Esophagus muscularis mucosa (tissue), 4 donors: Measurements from ENCODE around the gene AQP12B. TPM values are rescaled to one million over a fixed set of nuclear protein-coding genes. Genes with fewer than 3 reads are reported as not detected.

Experiments used
- DNase-seq: peaks from one replicate; pipeline ENCODE4 v3.0.0-alpha.2; 2017; ENCODE audit errors: extremely low spot score
- H3K27ac ChIP-seq, 4 donors: fragments of 200-600 bp; sonication (generic); replicated peaks in 1 of 4; 1 replicate in 3 of 4; 2 replicates in 1 of 4; pipeline ENCODE4 v1.5.1; 2016 to 2019; ENCODE audit warnings: mild to moderate bottlenecking in 1 of 4
- H3K27me3 ChIP-seq, 4 donors: fragments of 200-600 bp; sonication (generic); one replicate each; pipeline versions ENCODE4 v1.5.1 to v1.6.0; 2016 to 2019
- H3K36me3 ChIP-seq, 4 donors: fragments of 200-600 bp; sonication (generic); one replicate each; pipeline ENCODE4 v1.5.1; 2016 to 2019
- H3K4me1 ChIP-seq, 4 donors: fragments of 200-600 bp; sonication (generic); one replicate each; pipeline ENCODE4 v1.5.1; 2016 to 2019
- H3K4me3 ChIP-seq, 4 donors: fragments of 200-600 bp; sonication (generic); 1 replicate in 2 of 4; 2 replicates in 2 of 4; pipeline ENCODE4 v1.5.1; 2016 to 2019; ENCODE audit warnings: mild to moderate bottlenecking in 4 of 4, moderate library complexity in 1 of 4
- H3K9me3 ChIP-seq, 4 donors: fragments of 200-600 bp; sonication (generic); 1 replicate in 3 of 4; 2 replicates in 1 of 4; pipeline ENCODE4 v1.5.1; 2016 to 2019
- EP300 ChIP-seq: sonication (generic); formaldehyde crosslinking; IDR thresholded peaks from one replicate; pipeline ENCODE4 v1.6.1; 2017; ENCODE audit warnings: antibody characterized with exemption
- POLR2A ChIP-seq: fragments of 450-650 bp; IDR thresholded peaks from one replicate; pipeline ENCODE4 v1.6.1; 2017; ENCODE audit warnings: antibody characterized with exemption, moderate library complexity, mild to moderate bottlenecking, low read depth
- POLR2AphosphoS5 ChIP-seq, 2 donors: sonication (generic); formaldehyde crosslinking; IDR thresholded peaks; one replicate each; pipeline ENCODE4 v1.6.1; 2017; ENCODE audit warnings: antibody characterized with exemption in 2 of 2
- WGBS: methylation state at CpG from one replicate; pipeline ENCODE4 v1.1.5; 2018; 5-methylcytosine and 5-hydroxymethylcytosine counted together
- intact Hi-C: fragments of 100-400 bp; cut with DNase I; formaldehyde crosslinking; loops from one replicate; pipeline ENCODE4 v1.15.1; 2023
- small RNA-seq, 3 donors: library from RNA; depleted of rRNA; stranded (forward); fragments of <200 nt; gene quantifications; one replicate each; pipeline ENCODE3, GENCODE V24; 2016
- total RNA-seq, 4 donors: library from RNA; depleted of rRNA; stranded (reverse); fragments of >200 nt; gene quantifications; one replicate each; pipeline versions ENCODE4 v1.1.0 to v1.2.1, GENCODE V29; 2016
- TF ChIP-seq, protein P1 (sequence below), 3 experiments: fragments of 200-600 bp in 2 of 3; fragments of 450-650 bp in 1 of 3; sonication (generic) in 2 of 3; IDR thresholded peaks; one replicate each; pipeline ENCODE4 v1.5.1; 2017 to 2019; ENCODE audit warnings: antibody characterized with exemption in 3 of 3, mild to moderate bottlenecking in 2 of 3, moderate library complexity in 1 of 3

AQP12B gene
- total RNA-seq, 4 donors from 2014 or later = not detected

DNA sequence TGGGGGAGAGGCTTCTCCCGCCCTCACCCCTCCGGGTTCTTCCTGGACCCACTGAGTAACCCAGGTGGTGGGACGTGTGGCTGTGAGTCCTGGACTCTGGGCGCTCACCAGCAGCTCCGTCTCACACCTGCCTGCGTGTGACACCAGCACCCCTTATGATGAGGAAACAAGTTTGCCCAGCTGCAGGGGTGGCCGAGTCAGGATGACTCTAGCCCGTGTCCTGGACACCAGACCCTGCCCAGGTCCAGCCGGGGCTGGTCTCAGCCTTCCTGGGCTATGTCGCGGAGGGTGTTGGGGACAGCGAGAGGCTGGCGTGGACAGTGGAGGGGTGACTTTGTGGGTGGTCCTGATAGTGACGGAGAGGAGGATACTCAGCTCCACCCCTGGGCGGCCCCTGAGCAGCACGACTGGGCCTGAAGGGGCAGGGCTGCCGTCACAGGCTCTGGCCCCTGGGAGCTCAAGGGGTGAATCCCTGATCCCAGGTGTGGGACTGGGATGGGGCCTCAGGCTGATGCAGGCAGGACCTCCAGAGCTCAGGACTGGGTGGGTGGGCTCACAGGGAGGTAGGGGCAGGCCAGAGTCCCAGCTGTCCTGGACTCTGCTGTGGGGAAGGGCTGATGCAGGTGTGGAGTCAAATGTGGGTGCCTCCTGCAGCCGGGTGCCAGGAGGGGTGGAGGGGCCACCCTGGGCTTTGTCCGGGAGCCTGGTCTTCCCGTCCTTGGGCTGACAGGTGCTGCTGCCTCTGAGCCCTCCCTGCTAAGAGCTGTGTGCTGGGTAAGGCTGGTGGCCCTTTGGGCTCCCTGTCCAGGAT is 53.7 kb downstream of the AQP12B start:
- intact Hi-C loops = no loop called here
- H3K9me3 ChIP-seq = peaks cover 0 to 7% (median 5%) of the 10 kb centered on the region in 4 donors
- H3K27me3 ChIP-seq = peaks cover 0 to 8% (median 0%) of the 10 kb centered on the region in 4 donors
- peaks cover 0 to 14% (median 3%) of the 10 kb centered on the region in 4 donors for H3K36me3 ChIP-seq
- no peak overlapping the region for H3K27ac ChIP-seq
- 71% methylated on average over 14 of the region's 20 CpGs for WGBS
- TF ChIP-seq POLR2A (no peak), POLR2AphosphoS5 (IDR thresholded peaks at IDR 0.05) (no peak), EP300 (no peak)
- TF ChIP-seq, protein P1, sequence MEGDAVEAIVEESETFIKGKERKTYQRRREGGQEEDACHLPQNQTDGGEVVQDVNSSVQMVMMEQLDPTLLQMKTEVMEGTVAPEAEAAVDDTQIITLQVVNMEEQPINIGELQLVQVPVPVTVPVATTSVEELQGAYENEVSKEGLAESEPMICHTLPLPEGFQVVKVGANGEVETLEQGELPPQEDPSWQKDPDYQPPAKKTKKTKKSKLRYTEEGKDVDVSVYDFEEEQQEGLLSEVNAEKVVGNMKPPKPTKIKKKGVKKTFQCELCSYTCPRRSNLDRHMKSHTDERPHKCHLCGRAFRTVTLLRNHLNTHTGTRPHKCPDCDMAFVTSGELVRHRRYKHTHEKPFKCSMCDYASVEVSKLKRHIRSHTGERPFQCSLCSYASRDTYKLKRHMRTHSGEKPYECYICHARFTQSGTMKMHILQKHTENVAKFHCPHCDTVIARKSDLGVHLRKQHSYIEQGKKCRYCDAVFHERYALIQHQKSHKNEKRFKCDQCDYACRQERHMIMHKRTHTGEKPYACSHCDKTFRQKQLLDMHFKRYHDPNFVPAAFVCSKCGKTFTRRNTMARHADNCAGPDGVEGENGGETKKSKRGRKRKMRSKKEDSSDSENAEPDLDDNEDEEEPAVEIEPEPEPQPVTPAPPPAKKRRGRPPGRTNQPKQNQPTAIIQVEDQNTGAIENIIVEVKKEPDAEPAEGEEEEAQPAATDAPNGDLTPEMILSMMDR (IDR thresholded peaks at IDR 0.05) = no peak
- peaks cover 0 to 9% (median 2%) of the 10 kb centered on the region in 4 donors for H3K4me1 ChIP-seq
- no peak for DNase-seq
- H3K4me3 ChIP-seq = no peak overlapping the region

DNA sequence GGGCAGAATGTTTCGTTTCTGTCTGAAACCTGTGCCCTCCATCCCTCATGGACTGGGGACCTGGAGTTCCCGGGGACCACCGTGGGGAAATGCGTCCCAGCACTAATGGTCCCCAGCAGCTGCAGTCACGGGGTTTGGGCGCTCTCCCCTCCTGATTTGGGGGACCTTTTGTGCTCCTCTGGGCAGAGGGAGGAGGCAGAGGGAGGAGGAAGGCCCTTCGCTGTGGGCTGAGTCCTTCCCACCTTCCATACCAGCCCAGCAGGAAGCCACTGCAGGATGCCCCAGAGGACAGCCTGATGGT is 54.2 kb downstream of the AQP12B start:
- peaks cover 0 to 8% (median 0%) of the 10 kb centered on the region in 4 donors for H3K27me3 ChIP-seq
- intact Hi-C loops = no loop called here
- H3K36me3 ChIP-seq = peaks cover 0 to 14% (median 3%) of the 10 kb centered on the region in 4 donors
- no peak overlapping the region for H3K4me3 ChIP-seq
- WGBS = 93% methylated on average over 7 of the region's 7 CpGs
- DNase-seq = no peak
- no peak overlapping the region for H3K27ac ChIP-seq
- peaks cover 0 to 2% (median under 1%) of the 10 kb centered on the region in 4 donors for H3K9me3 ChIP-seq
- H3K4me1 ChIP-seq = peaks cover 0 to 9% (median 2%) of the 10 kb centered on the region in 4 donors
- no peak for TF ChIP-seq EP300
- TF ChIP-seq, protein P1 (IDR thresholded peaks at IDR 0.05) = no peak
- TF ChIP-seq POLR2A = no peak
- no peak for TF ChIP-seq POLR2AphosphoS5 (IDR thresholded peaks at IDR 0.05)

DNA sequence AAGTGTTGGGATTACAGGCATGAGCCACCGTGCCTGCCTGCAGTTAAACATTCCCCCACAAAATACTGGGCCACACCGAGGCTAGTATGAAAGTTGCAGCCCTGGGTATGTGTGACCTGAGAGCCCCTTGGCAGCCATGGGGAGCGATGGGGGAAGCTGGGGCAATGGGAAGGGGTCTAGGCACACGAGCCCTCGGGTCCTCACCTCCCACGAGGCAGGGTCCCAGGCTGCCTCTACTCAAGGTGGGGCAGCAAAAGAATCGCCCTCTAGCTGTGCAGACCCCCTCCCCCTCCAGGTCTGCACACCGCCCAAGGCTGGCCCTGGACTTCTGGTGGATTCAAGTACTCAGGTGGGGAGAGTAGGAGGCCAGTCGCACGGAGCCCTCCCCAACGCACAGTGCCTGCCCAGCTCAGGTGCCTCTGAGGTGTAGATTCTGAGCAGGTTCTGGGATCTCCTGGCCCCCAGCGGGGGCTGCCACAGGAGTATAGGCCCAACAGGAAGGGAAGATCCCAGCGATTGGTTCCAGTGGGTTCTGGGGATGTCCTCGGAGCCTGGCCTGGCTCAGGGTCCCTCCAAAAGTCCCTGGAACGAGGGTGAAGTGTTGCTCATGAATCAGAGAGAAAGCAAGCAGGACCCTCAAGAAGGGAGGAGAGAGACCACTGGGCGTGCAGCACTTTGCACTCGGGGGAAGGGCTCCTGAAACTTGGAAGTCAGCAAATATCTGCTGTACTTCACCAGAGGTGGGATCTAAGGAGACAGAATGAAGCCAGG is 54.8 kb downstream of the AQP12B start:
- intact Hi-C loops = no loop called here
- WGBS = 88% methylated on average over 9 of the region's 17 CpGs
- Histone ChIP-seq H3K27me3 (peaks cover 0 to 8% (median 0%) of the 10 kb centered on the region in 4 donors), H3K9me3 (no peaks in the 10 kb centered on the region), H3K4me1 (peaks cover 0 to 9% (median 2%) of the 10 kb centered on the region in 4 donors), H3K36me3 (peaks cover 0 to 14% (median 3%) of the 10 kb centered on the region in 4 donors), H3K27ac (no peak overlapping the region), H3K4me3 (no peak overlapping the region)
- TF ChIP-seq, protein P1 (IDR thresholded peaks at IDR 0.05) = no peak
- TF ChIP-seq POLR2A = no peak
- TF ChIP-seq EP300 = no peak
- no peak for TF ChIP-seq POLR2AphosphoS5 (IDR thresholded peaks at IDR 0.05)
- no peak for DNase-seq

DNA sequence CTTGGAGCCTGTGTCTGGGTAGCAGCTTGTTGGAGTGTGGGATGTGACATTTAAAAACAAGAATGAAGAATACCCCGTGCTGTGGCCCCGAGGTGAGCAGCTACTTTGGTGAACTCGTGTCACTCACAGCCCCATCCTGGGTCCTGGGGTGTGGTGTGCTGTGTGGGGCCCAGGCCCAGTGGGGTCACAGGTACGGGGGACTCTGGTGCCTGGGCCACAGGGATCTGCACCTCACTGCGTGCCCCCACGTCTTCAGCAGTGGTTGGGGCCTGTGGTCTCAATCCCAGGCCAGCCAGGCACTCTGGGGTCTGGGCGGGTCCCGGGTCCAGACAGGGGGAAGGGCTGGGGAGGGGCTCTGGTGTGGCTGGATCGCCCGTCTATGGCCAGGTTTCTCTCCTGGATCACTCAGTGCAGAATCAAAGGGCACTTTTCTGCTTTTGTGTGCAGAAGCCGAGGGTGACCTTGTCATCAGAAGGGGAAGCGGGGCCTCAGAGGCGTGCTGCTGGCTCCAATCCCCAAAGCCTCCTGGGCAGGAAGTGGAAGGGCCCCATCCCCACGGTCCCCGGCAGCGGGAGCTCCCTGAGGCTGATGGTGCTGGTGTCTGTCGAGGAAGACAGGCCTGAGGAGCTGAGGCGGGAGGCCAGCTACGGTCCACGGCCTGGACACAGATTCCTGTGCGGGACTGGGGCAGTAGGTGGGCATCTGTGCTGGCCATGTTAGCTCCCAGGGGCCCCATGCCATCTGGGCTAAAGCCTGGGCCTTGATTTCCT is 56.0 kb downstream of the AQP12B start:
- WGBS = 56% methylated on average over 15 of the region's 21 CpGs
- DNase-seq = no peak
- peaks cover 0 to 9% (median 2%) of the 10 kb centered on the region in 4 donors for H3K4me1 ChIP-seq
- H3K27me3 ChIP-seq = peaks cover 0 to 11% (median 0%) of the 10 kb centered on the region in 4 donors
- no peaks in the 10 kb centered on the region for H3K9me3 ChIP-seq
- no peak overlapping the region for H3K4me3 ChIP-seq
- intact Hi-C loops = no loop called here
- H3K27ac ChIP-seq = no peak overlapping the region
- TF ChIP-seq POLR2AphosphoS5 (IDR thresholded peaks at IDR 0.05) (no peak), EP300 (no peak), POLR2A (no peak)
- TF ChIP-seq, protein P1 (IDR thresholded peaks at IDR 0.05) = no peak
- H3K36me3 ChIP-seq = peaks cover 0 to 14% (median 3%) of the 10 kb centered on the region in 4 donors

Small RNAs within 50 kb of the gene (small RNA-seq; reads per million reads assigned to genes)
- gene AC011298.3 = 0 reads per million in 3 donors

Other genes starting within 250 kb of the AQP12B start
- gene GPC1, start 247.2 kb downstream of the AQP12B start, total RNA-seq = 10 to 100 TPM; 29.1 to 71.5 (median 41.8) TPM
- gene ANKMY1, start 124.9 kb downstream of the AQP12B start, total RNA-seq = 10 to 100 TPM in 2 of 4 donors, 1 to 10 TPM in 2; 9.1 to 10.9 (median 10.2) TPM
- 1 to 10 TPM; 3.8 to 7.3 (median 4.8) TPM for gene DUSP28, start 122.5 kb downstream of the AQP12B start, total RNA-seq
- 100 to 1,000 TPM in 1 of 4 donors, 10 to 100 TPM in 3; 57.3 to 135 (median 70.2) TPM for gene RNPEPL1, start 114.4 kb downstream of the AQP12B start, total RNA-seq
- gene CAPN10, start 96.2 kb downstream of the AQP12B start, total RNA-seq = 10 to 100 TPM; 16.7 to 29.2 (median 19.6) TPM
- gene GPR35, start 57.4 kb downstream of the AQP12B start, total RNA-seq = 1 to 10 TPM; 1.8 to 4.0 (median 2.2) TPM
- gene AQP12A, start 9.0 kb upstream of the AQP12B start, total RNA-seq = not detected
- gene KIF1A, start 137.3 kb upstream of the AQP12B start, total RNA-seq = 1 to 10 TPM; 1.7 to 4.1 (median 3.4) TPM
- gene AGXT, start 185.9 kb upstream of the AQP12B start, total RNA-seq = not detected
- under 1 TPM in 1 of 4 donors, not detected in 3; 0.83 TPM for gene MAB21L4, start 213.3 kb upstream of the AQP12B start, total RNA-seq
- gene CROCC2, start 223.5 kb upstream of the AQP12B start, total RNA-seq = not detected